GM19023 (cell line): Measurements from ENCODE around the gene CDY2B.
"Not testable (repeated sequence)": the region's sequence is repeated elsewhere in the genome, so short reads cannot be mapped to it uniquely, and the experiment has no call there.

ENCODE experiments used
- ATAC-seq: cut with Tn5 transposase; IDR thresholded peaks from one replicate; pipeline ENCODE4 v1.9.1; 2021; ENCODE audit warnings: mild to moderate bottlenecking, moderate library complexity; ENCODE audit not compliant: unreplicated experiment

The CDY2B gene

GRCh38 chrY:17880120-17880519, at the start of gene CDY2B:
Gene CDY2B, minus strand, starts transcription at chrY:17880220. Its CDS starts 328 bp downstream, at chrY:17879892.
- not testable (repeated sequence) for ATAC-seq

GRCh38 chrY:17908009-17908408, 28.0 kb upstream of the CDY2B start:
- ATAC-seq, result not testable (repeated sequence)

GRCh38 chrY:17907351-17907750, 27.3 kb upstream of the CDY2B start:
- ATAC-seq, result not testable (repeated sequence)

GRCh38 chrY:17881697-17882096, 1.7 kb upstream of the CDY2B start:
- not testable (repeated sequence) for ATAC-seq

- ATAC-seq, result not testable (repeated sequence)
Measured at GRCh38 chrY:17876767-17877166, 3.3 kb downstream of the CDY2B start.

- ATAC-seq, result not testable (repeated sequence)
Measured at GRCh38 chrY:17875401-17875800, 4.6 kb downstream of the CDY2B start.

- ATAC-seq, result not testable (repeated sequence)
Measured at GRCh38 chrY:17871194-17871903, 8.7 kb downstream of the CDY2B start.

GRCh38 chrY:17870737-17871136, 9.3 kb downstream of the CDY2B start:
- not testable (repeated sequence) for ATAC-seq

GRCh38 chrY:17867850-17868249, 12.2 kb downstream of the CDY2B start:
- ATAC-seq, result not testable (repeated sequence)

GRCh38 chrY:17860634-17861033, 19.4 kb downstream of the CDY2B start:
- ATAC-seq, result not testable (repeated sequence)

GRCh38 chrY:17856963-17857848, 22.8 kb downstream of the CDY2B start:
- ATAC-seq, result not testable (repeated sequence)

GRCh38 chrY:17856508-17856907, 23.5 kb downstream of the CDY2B start:
- ATAC-seq, result not testable (repeated sequence)

- not testable (repeated sequence) for ATAC-seq
Measured at GRCh38 chrY:17849131-17849530, 30.9 kb downstream of the CDY2B start.

- not testable (repeated sequence) for ATAC-seq
Measured at GRCh38 chrY:17832149-17832548, 47.9 kb downstream of the CDY2B start.
